Inflammatory macrophage (primary cell): ENCODE measurements around the gene ACSL6.

Experiments used
- DNase-seq, 2 donors: peaks; one replicate each; pipeline ENCODE4 v3.0.0-alpha.2; 2020 to 2022

ACSL6 gene

GRCh38 chr5:131998431-131999040, 12.9 kb downstream of the ACSL6 start:
- no peak for DNase-seq

GRCh38 chr5:131997727-131998117, 13.7 kb downstream of the ACSL6 start:
- DNase-seq = no peak

GRCh38 chr5:131997026-131997726, 14.3 kb downstream of the ACSL6 start:
- no peak for DNase-seq

GRCh38 chr5:131996210-131997025, 15.0 kb downstream of the ACSL6 start:
- no peak for DNase-seq

- no peak for DNase-seq
Observed at GRCh38 chr5:131994533-131995226, 16.8 kb downstream of the ACSL6 start.

GRCh38 chr5:131994090-131994489, 17.4 kb downstream of the ACSL6 start:
- DNase-seq = no peak

GRCh38 chr5:131993676-131994075, 17.8 kb downstream of the ACSL6 start:
- DNase-seq = no peak

GRCh38 chr5:131992370-131992769, 19.1 kb downstream of the ACSL6 start:
- DNase-seq = no peak

- no peak for DNase-seq
Observed at GRCh38 chr5:131991593-131992324, 19.7 kb downstream of the ACSL6 start.

GRCh38 chr5:131990716-131991115, 20.7 kb downstream of the ACSL6 start:
- DNase-seq = no peak

GRCh38 chr5:131988601-131989000, 22.9 kb downstream of the ACSL6 start:
- DNase-seq = no peak

GRCh38 chr5:131987251-131987650, 24.2 kb downstream of the ACSL6 start:
- no peak for DNase-seq

- DNase-seq = no peak
Observed at GRCh38 chr5:131986161-131986912, 25.1 kb downstream of the ACSL6 start.

GRCh38 chr5:131984956-131985665, 26.3 kb downstream of the ACSL6 start:
- no peak for DNase-seq

- DNase-seq = no peak
Observed at GRCh38 chr5:131983244-131983771, 28.1 kb downstream of the ACSL6 start.

- DNase-seq = no peak
Observed at GRCh38 chr5:131981516-131981915, 29.9 kb downstream of the ACSL6 start.

GRCh38 chr5:131980696-131981095, 30.8 kb downstream of the ACSL6 start:
- DNase-seq = no peak

- DNase-seq = no peak
Observed at GRCh38 chr5:131979816-131980215, 31.6 kb downstream of the ACSL6 start.

GRCh38 chr5:131977212-131977604, 34.2 kb downstream of the ACSL6 start:
- no peak for DNase-seq

- DNase-seq = no peak
Observed at GRCh38 chr5:131976414-131977211, 34.8 kb downstream of the ACSL6 start.
